ENCODE data around the gene NAALADL2.

- TF ChIP-seq POLR2A (IDR thresholded peaks at IDR 0.05; ENCODE audit: low read depth) (no peak), CTCF (IDR thresholded peaks at IDR 0.05) (no peak), EP300 (IDR thresholded peaks at IDR 0.05) (no peak), POLR2AphosphoS5 (IDR thresholded peaks at IDR 0.05) (no peak)
Observed at GRCh38 chr3:175748087-175748730, 889.1 kb downstream of the NAALADL2 start.
